Uterine smooth muscle cell (primary cell): ENCODE results near the gene DSG3. TPM values are rescaled to one million over a fixed set of nuclear protein-coding genes. Genes with fewer than 3 reads are reported as not detected.

Source experiments
- total RNA-seq: library from RNA; depleted of rRNA; stranded (reverse); fragments of >200 nt; gene quantifications from 2 replicates; pipeline ENCODE4 v1.2.3, GENCODE V29; 2014

Gene DSG3
- total RNA-seq = under 0.01 and 0.12 TPM in 2 replicates

GRCh38 chr18:31447530-31448191, at the start of gene DSG3:
TSS of gene DSG3 (plus strand) at chr18:31447741. CDS start at chr18:31447878, 137 bp downstream.

GRCh38 chr18:31497836-31498573, 50.5 kb downstream of the DSG3 start, which contains the start of gene DSG2:
TSS of gene DSG2 (plus strand) at chr18:31498177. CDS start at chr18:31498252, 75 bp downstream.

Other genes starting within 250 kb of the DSG3 start
- gene DSG1, start 129.6 kb upstream of the DSG3 start, total RNA-seq = not detected in 2 replicates
- not detected in 2 replicates for gene DSG4, start 71.0 kb upstream of the DSG3 start, total RNA-seq
- gene DSG2, start 50.4 kb downstream of the DSG3 start, total RNA-seq = 22.2 and 30.1 TPM in 2 replicates
- not detected in 2 replicates for gene TTR, start 144.1 kb downstream of the DSG3 start, total RNA-seq
- 6.2 and 6.6 TPM in 2 replicates for gene B4GALT6, start 236.8 kb downstream of the DSG3 start, total RNA-seq